Right atrium auricular region (tissue), 2 donors: Measurements from ENCODE around the gene MST1. TPM values are rescaled to one million over a fixed set of nuclear protein-coding genes. Genes with fewer than 3 reads are reported as not detected.

Experiments
- DNase-seq: peaks from one replicate; pipeline ENCODE4 v3.0.0-alpha.2; 2019; ENCODE audit warnings: low spot score
- H3K27ac ChIP-seq, 2 donors: fragments of 200-600 bp; sonication (generic); 1 replicate in 1 of 2; 2 replicates in 1 of 2; pipeline ENCODE4 v1.5.1; 2016 to 2019
- H3K27me3 ChIP-seq, 2 donors: fragments of 200-600 bp; sonication (generic); one replicate each; pipeline versions ENCODE4 v1.5.1 to v1.6.0; 2017 to 2019
- H3K36me3 ChIP-seq: fragments of 200-600 bp; sonication (generic); one replicate; pipeline ENCODE4 v1.5.1; 2016
- H3K4me1 ChIP-seq, 2 donors: fragments of 200-600 bp; sonication (generic); one replicate each; pipeline versions ENCODE4 v1.5.1 to v1.6.0; 2017 to 2019
- H3K4me3 ChIP-seq, 2 donors: fragments of 200-600 bp; sonication (generic); 1 replicate in 1 of 2; 2 replicates in 1 of 2; pipeline ENCODE4 v1.5.1; 2017 to 2019; ENCODE audit warnings: mild to moderate bottlenecking in 1 of 2, moderate library complexity in 1 of 2
- H3K9me3 ChIP-seq, 2 donors: fragments of 200-600 bp; sonication (generic); one replicate each; pipeline ENCODE4 v1.5.1; 2019
- total RNA-seq, 2 donors: library from RNA; depleted of rRNA; stranded (reverse); fragments of >200 nt; gene quantifications; one replicate each; pipeline ENCODE4 v1.1.0, GENCODE V29; 2016
- TF ChIP-seq, protein P1 (sequence below), 2 donors: fragments of 200-600 bp; sonication (generic); IDR thresholded peaks; one replicate each; pipeline ENCODE4 v1.5.1; 2019; ENCODE audit warnings: antibody characterized with exemption in 2 of 2

MST1 gene
- total RNA-seq, 2 donors from 2014 or later, result 3.9 to 8.0 TPM

DNA sequence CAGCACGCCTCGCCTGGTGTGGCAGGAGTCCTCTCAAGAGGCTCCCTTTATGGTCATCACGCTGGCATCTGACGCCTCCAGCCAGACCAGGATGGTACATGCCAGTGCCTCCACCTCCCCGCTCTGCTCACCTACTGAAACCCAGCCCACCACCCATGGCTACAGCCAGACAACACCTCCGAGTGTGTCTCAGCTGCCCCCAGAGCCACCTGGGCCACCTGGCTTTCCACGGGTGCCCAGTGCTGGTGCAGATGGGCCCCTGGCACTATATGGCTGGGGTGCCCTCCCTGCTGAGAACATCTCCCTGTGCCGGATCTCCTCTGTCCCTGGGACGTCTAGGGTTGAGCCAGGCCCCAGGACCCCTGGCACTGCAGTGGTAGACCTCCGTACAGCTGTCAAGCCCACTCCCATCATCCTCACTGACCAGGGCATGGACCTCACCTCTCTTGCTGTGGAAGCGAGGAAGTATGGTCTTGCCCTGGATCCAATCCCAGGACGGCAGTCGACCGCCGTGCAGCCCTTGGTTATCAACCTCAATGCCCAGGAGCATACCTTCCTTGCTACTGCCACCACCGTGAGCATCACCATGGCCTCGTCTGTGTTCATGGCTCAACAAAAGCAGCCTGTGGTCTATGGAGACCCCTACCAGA lies 35.0 kb downstream of the MST1 start:
- TF ChIP-seq, protein P1, sequence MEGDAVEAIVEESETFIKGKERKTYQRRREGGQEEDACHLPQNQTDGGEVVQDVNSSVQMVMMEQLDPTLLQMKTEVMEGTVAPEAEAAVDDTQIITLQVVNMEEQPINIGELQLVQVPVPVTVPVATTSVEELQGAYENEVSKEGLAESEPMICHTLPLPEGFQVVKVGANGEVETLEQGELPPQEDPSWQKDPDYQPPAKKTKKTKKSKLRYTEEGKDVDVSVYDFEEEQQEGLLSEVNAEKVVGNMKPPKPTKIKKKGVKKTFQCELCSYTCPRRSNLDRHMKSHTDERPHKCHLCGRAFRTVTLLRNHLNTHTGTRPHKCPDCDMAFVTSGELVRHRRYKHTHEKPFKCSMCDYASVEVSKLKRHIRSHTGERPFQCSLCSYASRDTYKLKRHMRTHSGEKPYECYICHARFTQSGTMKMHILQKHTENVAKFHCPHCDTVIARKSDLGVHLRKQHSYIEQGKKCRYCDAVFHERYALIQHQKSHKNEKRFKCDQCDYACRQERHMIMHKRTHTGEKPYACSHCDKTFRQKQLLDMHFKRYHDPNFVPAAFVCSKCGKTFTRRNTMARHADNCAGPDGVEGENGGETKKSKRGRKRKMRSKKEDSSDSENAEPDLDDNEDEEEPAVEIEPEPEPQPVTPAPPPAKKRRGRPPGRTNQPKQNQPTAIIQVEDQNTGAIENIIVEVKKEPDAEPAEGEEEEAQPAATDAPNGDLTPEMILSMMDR (IDR thresholded peaks at IDR 0.05), result no peak
- Histone ChIP-seq H3K9me3 (no peaks in the 10 kb centered on the region), H3K27ac (no peak overlapping the region), H3K4me1 (no peaks in the 10 kb centered on the region), H3K36me3 (no peaks in the 10 kb centered on the region), H3K4me3 (no peak overlapping the region), H3K27me3 (no peaks in the 10 kb centered on the region)
- no peak for DNase-seq

GRCh38 chr3:49653621-49654020 lies 35.7 kb downstream of the MST1 start:
- Histone ChIP-seq H3K9me3 (no peaks in the 10 kb centered on the region), H3K4me1 (no peaks in the 10 kb centered on the region), H3K4me3 (no peak overlapping the region), H3K27ac (no peak overlapping the region), H3K27me3 (no peaks in the 10 kb centered on the region), H3K36me3 (no peaks in the 10 kb centered on the region)
- TF ChIP-seq, protein P1 (IDR thresholded peaks at IDR 0.05), result no peak
- no peak for DNase-seq

GRCh38 chr3:49652903-49653415 lies 36.3 kb downstream of the MST1 start:
- H3K27me3 ChIP-seq, result no peaks in the 10 kb centered on the region
- H3K9me3 ChIP-seq, result no peaks in the 10 kb centered on the region
- H3K36me3 ChIP-seq, result no peaks in the 10 kb centered on the region
- no peak overlapping the region for H3K4me3 ChIP-seq
- TF ChIP-seq, protein P1 (IDR thresholded peaks at IDR 0.05), result no peak
- H3K4me1 ChIP-seq, result peaks cover 0 to 6% of the 10 kb centered on the region in 2 donors
- no peak overlapping the region for H3K27ac ChIP-seq
- no peak for DNase-seq

DNA sequence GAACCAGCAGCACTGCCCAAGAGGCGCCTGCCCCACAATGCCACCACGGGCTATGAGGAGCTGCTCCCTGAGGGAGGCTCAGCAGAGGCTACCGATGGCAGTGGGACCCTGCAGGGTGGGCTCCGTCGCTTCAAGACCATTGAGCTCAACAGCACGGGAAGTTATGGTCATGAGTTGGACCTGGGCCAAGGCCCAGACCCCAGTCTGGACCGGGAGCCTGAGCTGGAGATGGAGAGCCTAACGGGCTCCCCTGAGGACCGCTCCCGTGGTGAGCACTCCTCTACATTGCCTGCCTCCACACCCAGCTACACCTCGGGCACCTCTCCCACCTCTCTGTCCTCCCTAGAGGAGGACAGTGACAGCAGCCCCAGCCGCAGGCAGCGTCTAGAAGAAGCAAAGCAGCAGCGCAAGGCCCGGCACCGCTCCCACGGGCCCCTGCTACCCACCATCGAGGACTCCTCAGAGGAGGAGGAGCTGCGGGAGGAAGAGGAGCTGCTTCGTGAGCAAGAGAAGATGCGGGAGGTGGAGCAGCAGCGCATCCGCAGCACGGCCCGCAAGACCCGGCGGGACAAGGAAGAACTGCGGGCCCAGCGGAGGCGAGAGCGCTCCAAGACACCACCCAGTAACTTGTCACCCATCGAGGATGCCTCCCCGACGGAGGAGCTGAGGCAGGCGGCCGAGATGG lies 36.9 kb downstream of the MST1 start:
- Histone ChIP-seq H3K4me1 (peaks cover 0 to 12% of the 10 kb centered on the region in 2 donors), H3K4me3 (no peak overlapping the region), H3K9me3 (no peaks in the 10 kb centered on the region), H3K27me3 (no peaks in the 10 kb centered on the region), H3K27ac (no peak overlapping the region), H3K36me3 (no peaks in the 10 kb centered on the region)
- TF ChIP-seq, protein P1 (IDR thresholded peaks at IDR 0.05), result no peak
- DNase-seq, result no peak

DNA sequence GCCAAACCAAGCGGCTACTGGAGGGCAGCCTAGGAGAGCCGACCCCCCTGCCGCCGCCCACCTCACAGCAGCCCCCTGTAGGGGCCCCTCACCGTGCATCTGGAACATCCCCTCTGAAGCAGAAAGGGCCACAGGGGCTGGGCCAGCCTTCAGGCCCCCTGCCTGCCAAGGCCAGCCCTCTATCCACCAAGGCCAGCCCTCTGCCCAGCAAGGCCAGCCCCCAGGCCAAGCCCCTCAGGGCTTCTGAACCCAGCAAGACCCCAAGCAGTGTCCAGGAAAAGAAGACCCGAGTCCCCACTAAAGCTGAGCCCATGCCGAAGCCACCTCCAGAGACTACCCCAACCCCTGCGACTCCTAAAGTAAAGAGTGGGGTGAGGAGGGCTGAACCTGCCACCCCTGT lies 38.6 kb downstream of the MST1 start:
- Histone ChIP-seq H3K4me1 (peaks cover 0 to 14% of the 10 kb centered on the region in 2 donors), H3K36me3 (no peaks in the 10 kb centered on the region), H3K4me3 (no peak overlapping the region), H3K9me3 (no peaks in the 10 kb centered on the region), H3K27ac (no peak overlapping the region), H3K27me3 (no peaks in the 10 kb centered on the region)
- TF ChIP-seq, protein P1 (IDR thresholded peaks at IDR 0.05), result no peak
- no peak for DNase-seq
